Mesendoderm (in vitro differentiated cells): ENCODE results near the gene PPA1.
"Not testable (repeated sequence)": the region's sequence is repeated elsewhere in the genome, so short reads cannot be mapped to it uniquely, and the experiment has no call there.

Experiments used
- DNase-seq: peaks from one replicate; pipeline ENCODE4 v3.0.0; 2013
- H2AK5ac ChIP-seq: 2 replicates; pipeline ENCODE4 v1.6.1; 2013; ENCODE audit warnings: low read length, inconsistent platforms
- H2BK120ac ChIP-seq: 2 replicates; pipeline ENCODE4 v1.6.1; 2013; ENCODE audit warnings: low read depth, mild to moderate bottlenecking, low read length, moderate library complexity, mixed read lengths
- H2BK15ac ChIP-seq: replicated peaks from 2 replicates; pipeline ENCODE4 v1.6.1; 2013; ENCODE audit warnings: low read depth, mild to moderate bottlenecking, moderate library complexity
- H2BK5ac ChIP-seq: 2 replicates; pipeline ENCODE4 v1.6.1; 2013; ENCODE audit warnings: low read length, inconsistent platforms
- H3K18ac ChIP-seq: 2 replicates; pipeline ENCODE4 v1.6.1; 2013; ENCODE audit warnings: mild to moderate bottlenecking, low read length, mixed read lengths
- H3K23ac ChIP-seq: one replicate; pipeline ENCODE4 v1.6.1; 2013; ENCODE audit warnings: low read length
- H3K27ac ChIP-seq: 2 replicates; pipeline ENCODE4 v1.5.1; 2013; ENCODE audit warnings: low read depth, mild to moderate bottlenecking, inconsistent platforms, low read length, moderate library complexity
- H3K27me3 ChIP-seq: 2 replicates; pipeline ENCODE4 v1.6.1; 2013; ENCODE audit warnings: low read length, control low read depth, mild to moderate bottlenecking, inconsistent platforms; ENCODE audit not compliant: insufficient read depth, poor library complexity
- H3K36me3 ChIP-seq: 2 replicates; pipeline ENCODE4 v1.6.1; 2013; ENCODE audit warnings: low read length, inconsistent platforms; ENCODE audit not compliant: control insufficient read depth, insufficient read depth
- H3K4ac ChIP-seq: one replicate; pipeline ENCODE4 v1.6.1; 2013; ENCODE audit warnings: low read depth, mild to moderate bottlenecking, low read length, moderate library complexity
- H3K4me1 ChIP-seq: 2 replicates; pipeline ENCODE4 v1.6.1; 2013; ENCODE audit warnings: low read depth, low read length, inconsistent platforms; ENCODE audit not compliant: control insufficient read depth
- H3K4me2 ChIP-seq: 2 replicates; pipeline ENCODE4 v1.6.1; 2013; ENCODE audit warnings: low read length
- H3K4me3 ChIP-seq: 2 replicates; pipeline ENCODE4 v1.5.1; 2013; ENCODE audit warnings: mild to moderate bottlenecking, low read length
- H3K56ac ChIP-seq: one replicate; pipeline ENCODE4 v1.6.1; 2013; ENCODE audit warnings: low read length
- H3K79me1 ChIP-seq: 2 replicates; pipeline ENCODE4 v1.6.1; 2013; ENCODE audit warnings: low read length, inconsistent platforms
- H3K79me2 ChIP-seq: 2 replicates; pipeline ENCODE4 v1.6.1; 2013; ENCODE audit warnings: mild to moderate bottlenecking, low read length; ENCODE audit not compliant: control insufficient read depth, insufficient read depth
- H3K9ac ChIP-seq: 2 replicates; pipeline ENCODE4 v1.6.1; 2013; ENCODE audit warnings: low read length, inconsistent platforms
- H4K5ac ChIP-seq: one replicate; pipeline ENCODE4 v1.6.1; 2013; ENCODE audit warnings: low read length
- H4K8ac ChIP-seq: one replicate; pipeline ENCODE4 v1.6.1; 2013; ENCODE audit warnings: low read depth, mild to moderate bottlenecking, control low read depth, low read length, moderate library complexity
- WGBS: extraction: QIAGEN DNeasy Blood & Tissue Kit; methylation state at CpG from one replicate; pipeline ENCODE4 v1.1.7; 2013; ENCODE audit warnings: low lambda C conversion rate, missing lambda C conversion rate; ENCODE audit not compliant: insufficient coverage; ENCODE audit errors: extremely low coverage; 5-methylcytosine and 5-hydroxymethylcytosine counted together

PPA1 gene

DNA sequence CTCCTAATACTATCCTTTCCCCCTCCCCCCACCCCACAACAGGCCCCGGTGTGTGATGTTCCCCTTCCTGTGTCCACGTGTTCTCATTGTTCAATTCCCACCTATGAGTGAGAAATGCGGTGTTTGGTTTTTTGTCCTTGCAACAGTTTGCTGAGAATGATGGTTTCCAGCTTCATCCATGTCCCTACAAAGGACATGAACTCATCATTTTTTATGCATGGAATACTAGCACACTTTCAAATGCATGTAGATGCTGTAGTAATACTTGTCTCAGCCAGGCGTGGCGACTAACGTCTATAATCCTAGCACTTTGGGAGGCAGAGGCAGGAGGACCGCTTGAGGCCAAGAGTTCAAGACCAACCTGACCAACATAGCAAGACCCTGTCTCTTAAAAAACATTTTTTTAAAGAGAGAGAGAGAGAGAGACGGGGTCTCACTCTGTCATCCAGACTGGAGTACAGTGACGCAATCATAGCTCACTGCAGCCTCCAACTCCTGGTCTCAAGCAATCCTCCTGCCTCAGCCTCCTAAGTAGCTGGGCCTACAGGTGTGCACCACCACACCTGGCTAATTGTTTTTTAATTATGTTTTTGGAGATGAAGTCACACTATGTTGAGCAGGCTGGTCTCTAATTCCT is 10.3 kb downstream of the PPA1 start:
- H3K79me1 ChIP-seq, H2BK15ac ChIP-seq, H3K56ac ChIP-seq, H2BK120ac ChIP-seq, H3K27ac ChIP-seq, H2AK5ac ChIP-seq, H3K4me1 ChIP-seq, H2BK5ac ChIP-seq, H4K5ac ChIP-seq, H3K36me3 ChIP-seq, H3K27me3 ChIP-seq, H3K9ac ChIP-seq, H3K79me2 ChIP-seq, H3K4ac ChIP-seq, H4K8ac ChIP-seq, DNase-seq, H3K23ac ChIP-seq, H3K18ac ChIP-seq, H3K4me3 ChIP-seq, H3K4me2 ChIP-seq: not testable (repeated sequence)
- no CpG with 5 or more reads among the region's 9 CpGs for WGBS

- Histone ChIP-seq H3K56ac (no peak overlapping the region), H3K36me3 (no peaks in the 10 kb centered on the region), H3K4me2 (no peak overlapping the region), H3K27me3 (no peaks in the 10 kb centered on the region), H2BK120ac (no peak overlapping the region), H3K18ac (no peak overlapping the region), H3K23ac (no peak overlapping the region), H3K9ac (no peak overlapping the region), H2BK15ac (no peak overlapping the region), H3K27ac (no peak overlapping the region), H3K4me1 (no peaks in the 10 kb centered on the region), H3K79me1 (peaks cover 1% of the 10 kb centered on the region), H4K8ac (no peak overlapping the region), H3K79me2 (peaks cover 2% of the 10 kb centered on the region), H2AK5ac (no peak overlapping the region), H4K5ac (no peak overlapping the region), H2BK5ac (no peak overlapping the region), H3K4ac (no peak overlapping the region), H3K4me3 (no peak overlapping the region)
- DNase-seq: peak; percentile 76
- WGBS: no CpG with 5 or more reads among the region's 3 CpGs
These were observed 10.9 kb downstream of the PPA1 start for GRCh38 chr10:70222340-70222794.

DNA sequence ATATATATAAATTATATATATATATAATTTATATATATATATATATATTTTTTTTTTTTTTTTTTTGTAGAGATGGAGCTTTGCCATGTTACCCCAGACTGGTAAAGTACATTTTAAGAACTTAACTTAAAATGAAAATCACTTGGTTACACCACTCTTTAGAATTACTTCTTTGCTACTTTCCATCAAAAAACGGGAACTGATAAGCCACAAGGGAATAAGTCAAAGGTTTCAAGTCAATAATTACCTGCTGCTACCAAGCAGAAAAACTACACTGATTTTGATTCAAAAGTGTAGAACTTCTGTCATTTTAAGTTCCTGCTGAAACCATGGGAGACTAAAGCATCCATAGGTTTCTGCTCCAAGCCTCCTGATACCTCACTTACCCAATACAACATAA is 12.2 kb downstream of the PPA1 start:
- Histone ChIP-seq H3K23ac (no peak overlapping the region), H2AK5ac (no peak overlapping the region), H3K27ac (no peak overlapping the region), H3K4me3 (no peak overlapping the region), H4K8ac (no peak overlapping the region), H3K27me3 (no peaks in the 10 kb centered on the region), H3K56ac (no peak overlapping the region), H3K4me1 (no peaks in the 10 kb centered on the region), H3K36me3 (no peaks in the 10 kb centered on the region), H2BK120ac (no peak overlapping the region), H3K4me2 (no peak overlapping the region), H3K18ac (no peak overlapping the region), H3K79me1 (peaks cover 1% of the 10 kb centered on the region), H3K79me2 (no peaks in the 10 kb centered on the region), H2BK15ac (no peak overlapping the region), H2BK5ac (no peak overlapping the region), H3K4ac (no peak overlapping the region), H3K9ac (no peak overlapping the region), H4K5ac (no peak overlapping the region)
- no peak for DNase-seq
- WGBS: no CpG with 5 or more reads among the region's 1 CpG

DNA sequence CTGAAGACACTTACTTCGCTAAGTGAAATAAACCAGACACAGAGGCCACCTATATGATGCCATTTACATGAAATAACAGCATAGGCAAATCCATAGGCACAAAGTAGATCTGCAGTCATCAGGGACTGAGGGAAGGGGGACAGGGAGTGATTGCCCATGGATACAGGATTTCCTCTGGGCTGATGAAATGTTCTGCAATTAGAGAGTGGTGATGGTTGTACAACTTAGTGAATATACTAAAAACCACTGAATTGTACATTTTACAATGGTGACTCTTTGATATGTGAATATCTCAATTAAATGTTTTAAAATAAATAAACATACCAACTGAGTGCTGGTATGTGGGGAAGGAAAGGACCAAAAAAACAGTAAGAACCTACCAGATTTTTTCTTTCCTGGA is 20.4 kb downstream of the PPA1 start:
- H2BK5ac ChIP-seq: no peak overlapping the region
- WGBS: no CpG with 5 or more reads among the region's 1 CpG
- H4K8ac ChIP-seq: no peak overlapping the region
- no peak overlapping the region for H2AK5ac ChIP-seq
- H2BK120ac ChIP-seq: no peak overlapping the region
- H4K5ac ChIP-seq: no peak overlapping the region
- H2BK15ac ChIP-seq: no peak overlapping the region
- no peak for DNase-seq
- peaks cover 1% of the 10 kb centered on the region for H3K36me3 ChIP-seq
- H3K79me1 ChIP-seq: no peaks in the 10 kb centered on the region
- H3K27ac ChIP-seq: no peak overlapping the region
- H3K23ac ChIP-seq: no peak overlapping the region
- H3K79me2 ChIP-seq: no peaks in the 10 kb centered on the region
- H3K4me3 ChIP-seq: no peak overlapping the region
- no peak overlapping the region for H3K9ac ChIP-seq
- no peaks in the 10 kb centered on the region for H3K27me3 ChIP-seq
- no peak overlapping the region for H3K18ac ChIP-seq
- H3K4me1 ChIP-seq: no peaks in the 10 kb centered on the region
- H3K56ac ChIP-seq: no peak overlapping the region
- no peak overlapping the region for H3K4me2 ChIP-seq
- no peak overlapping the region for H3K4ac ChIP-seq

DNA sequence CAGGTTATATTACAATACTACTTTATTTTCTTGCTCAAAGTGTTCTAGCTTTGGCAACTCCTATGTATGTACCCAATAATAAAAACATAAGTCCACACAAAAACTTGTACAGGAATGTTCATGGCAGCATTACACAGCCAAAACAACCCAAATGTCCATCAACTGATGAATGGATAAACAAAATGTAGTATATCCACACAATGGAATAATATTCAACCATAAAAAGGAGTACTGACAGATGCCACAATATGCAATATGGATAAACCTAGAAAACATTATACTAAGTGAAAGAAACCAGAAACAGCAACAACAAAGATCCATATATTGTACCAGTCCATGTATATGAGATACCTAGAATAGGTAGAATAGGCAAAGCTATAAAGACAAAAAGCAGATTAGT is 21.0 kb downstream of the PPA1 start:
- no peaks in the 10 kb centered on the region for H3K79me1 ChIP-seq
- no peak overlapping the region for H4K5ac ChIP-seq
- H2BK15ac ChIP-seq: no peak overlapping the region
- no peak overlapping the region for H3K27ac ChIP-seq
- H3K36me3 ChIP-seq: peaks cover 3% of the 10 kb centered on the region
- H3K79me2 ChIP-seq: no peaks in the 10 kb centered on the region
- H3K4me3 ChIP-seq: no peak overlapping the region
- no peak overlapping the region for H2AK5ac ChIP-seq
- H2BK120ac ChIP-seq: no peak overlapping the region
- H3K4ac ChIP-seq: no peak overlapping the region
- no peak overlapping the region for H3K23ac ChIP-seq
- no peak overlapping the region for H3K9ac ChIP-seq
- no peak overlapping the region for H4K8ac ChIP-seq
- H3K18ac ChIP-seq: no peak overlapping the region
- H2BK5ac ChIP-seq: no peak overlapping the region
- H3K4me2 ChIP-seq: no peak overlapping the region
- no peaks in the 10 kb centered on the region for H3K27me3 ChIP-seq
- no peak overlapping the region for H3K56ac ChIP-seq
- H3K4me1 ChIP-seq: no peaks in the 10 kb centered on the region
- DNase-seq: no peak

- WGBS: no CpG with 5 or more reads among the region's 5 CpGs
- Histone ChIP-seq H3K4me1 (no peaks in the 10 kb centered on the region), H3K36me3 (peaks cover 4% of the 10 kb centered on the region), H3K79me1 (no peaks in the 10 kb centered on the region), H3K4me3 (no peak overlapping the region), H2AK5ac (no peak overlapping the region), H4K8ac (no peak overlapping the region), H3K79me2 (no peaks in the 10 kb centered on the region), H3K4ac (no peak overlapping the region), H3K56ac (no peak overlapping the region), H2BK5ac (no peak overlapping the region), H3K4me2 (no peak overlapping the region), H2BK120ac (no peak overlapping the region), H3K18ac (no peak overlapping the region), H3K9ac (no peak overlapping the region), H4K5ac (no peak overlapping the region), H3K27me3 (no peaks in the 10 kb centered on the region), H2BK15ac (no peak overlapping the region), H3K23ac (no peak overlapping the region), H3K27ac (no peak overlapping the region)
- no peak for DNase-seq
These were observed 26.5 kb downstream of the PPA1 start for GRCh38 chr10:70206762-70207161.
